ENCODE measurements around the gene CHIT1. TPM values are rescaled to one million over a fixed set of nuclear protein-coding genes. Genes with fewer than 3 reads are reported as not detected.

Gene CHIT1
- total RNA-seq, 1 donor from 2014 or later, result 225 TPM

DNA sequence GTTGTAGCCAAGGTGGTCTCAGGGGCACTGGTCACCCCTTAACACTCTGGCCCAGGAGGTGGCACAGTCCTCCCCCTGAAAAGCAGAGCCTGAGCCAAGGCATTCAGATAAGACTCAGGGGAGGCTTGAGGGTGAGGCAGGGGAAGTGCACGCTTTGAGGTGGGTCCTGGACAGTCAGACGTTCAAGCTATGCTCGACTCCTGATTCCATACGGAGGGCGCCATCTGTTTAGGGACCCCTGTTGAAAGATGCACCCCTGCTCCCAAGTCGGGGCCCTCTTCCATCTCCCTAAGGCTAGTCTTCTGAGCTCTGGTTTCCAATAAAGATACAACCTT, 30.0 kb downstream of the CHIT1 start:
- Histone ChIP-seq H3K36me3 (no peaks in the 10 kb centered on the region), H3K4me1 (peaks cover 39% of the 10 kb centered on the region), H3K27ac (peak overlapping the region; percentile 55), H3K9me3 (no peaks in the 10 kb centered on the region), H3K4me3 (no peak overlapping the region), H3K27me3 (ENCODE audit: low read depth) (no peaks in the 10 kb centered on the region)
- ATAC-seq (no peak), DNase-seq (no peak)
- intact Hi-C loops (cut with DNase I), result no loop called here
- TF ChIP-seq, protein P1, sequence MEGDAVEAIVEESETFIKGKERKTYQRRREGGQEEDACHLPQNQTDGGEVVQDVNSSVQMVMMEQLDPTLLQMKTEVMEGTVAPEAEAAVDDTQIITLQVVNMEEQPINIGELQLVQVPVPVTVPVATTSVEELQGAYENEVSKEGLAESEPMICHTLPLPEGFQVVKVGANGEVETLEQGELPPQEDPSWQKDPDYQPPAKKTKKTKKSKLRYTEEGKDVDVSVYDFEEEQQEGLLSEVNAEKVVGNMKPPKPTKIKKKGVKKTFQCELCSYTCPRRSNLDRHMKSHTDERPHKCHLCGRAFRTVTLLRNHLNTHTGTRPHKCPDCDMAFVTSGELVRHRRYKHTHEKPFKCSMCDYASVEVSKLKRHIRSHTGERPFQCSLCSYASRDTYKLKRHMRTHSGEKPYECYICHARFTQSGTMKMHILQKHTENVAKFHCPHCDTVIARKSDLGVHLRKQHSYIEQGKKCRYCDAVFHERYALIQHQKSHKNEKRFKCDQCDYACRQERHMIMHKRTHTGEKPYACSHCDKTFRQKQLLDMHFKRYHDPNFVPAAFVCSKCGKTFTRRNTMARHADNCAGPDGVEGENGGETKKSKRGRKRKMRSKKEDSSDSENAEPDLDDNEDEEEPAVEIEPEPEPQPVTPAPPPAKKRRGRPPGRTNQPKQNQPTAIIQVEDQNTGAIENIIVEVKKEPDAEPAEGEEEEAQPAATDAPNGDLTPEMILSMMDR (IDR thresholded peaks at IDR 0.05), result no peak

DNA sequence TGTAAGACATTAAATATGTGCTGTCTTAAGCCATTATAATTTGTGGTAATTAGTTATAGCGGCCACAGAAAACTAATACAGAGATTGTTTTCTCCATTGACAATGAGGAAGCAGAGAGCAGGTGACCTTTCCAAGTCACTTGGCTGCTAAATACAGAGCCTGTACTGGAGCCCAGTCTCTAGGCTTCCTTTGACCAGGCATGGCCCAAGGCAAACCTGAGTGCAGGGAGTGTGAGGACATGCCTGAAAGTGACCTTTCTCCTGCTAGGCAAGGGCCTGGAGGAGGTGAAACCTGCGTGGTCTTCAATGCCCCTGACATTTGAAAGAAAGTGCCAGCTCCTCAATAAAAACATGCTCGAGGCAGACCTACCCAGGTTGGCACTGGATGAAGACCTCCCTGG, 30.5 kb downstream of the CHIT1 start:
- Histone ChIP-seq H3K27ac (no peak overlapping the region), H3K27me3 (ENCODE audit: low read depth) (no peaks in the 10 kb centered on the region), H3K9me3 (no peaks in the 10 kb centered on the region), H3K36me3 (no peaks in the 10 kb centered on the region), H3K4me3 (no peak overlapping the region), H3K4me1 (peaks cover 39% of the 10 kb centered on the region)
- ATAC-seq, result no peak
- TF ChIP-seq, protein P1 (IDR thresholded peaks at IDR 0.05), result no peak
- DNase-seq, result no peak
- intact Hi-C loops (cut with DNase I), result no loop called here

DNA sequence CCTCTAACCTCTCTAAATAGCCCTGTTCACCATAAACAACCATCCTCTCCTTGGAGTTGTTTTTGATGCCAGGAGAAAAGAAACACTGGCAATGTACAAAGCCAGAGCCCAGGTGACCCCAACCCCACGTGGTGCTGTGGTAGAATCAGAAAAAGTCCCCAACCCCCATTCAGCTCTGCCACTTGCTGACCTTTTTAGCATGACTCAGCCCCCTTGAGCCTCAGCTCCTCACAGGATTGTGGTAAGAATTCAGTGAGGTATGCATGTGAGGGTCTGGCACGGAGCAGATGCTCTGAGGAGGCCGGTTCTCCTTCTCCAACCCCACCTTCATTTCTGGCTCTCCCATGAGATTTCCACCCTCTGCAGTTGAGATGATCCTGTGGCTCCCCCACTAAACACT, 31.8 kb downstream of the CHIT1 start:
- ATAC-seq, result no peak
- no peak overlapping the region for H3K4me3 ChIP-seq
- H3K9me3 ChIP-seq, result no peaks in the 10 kb centered on the region
- no peaks in the 10 kb centered on the region for H3K36me3 ChIP-seq
- H3K4me1 ChIP-seq, result peaks cover 30% of the 10 kb centered on the region
- no peak overlapping the region for H3K27ac ChIP-seq
- intact Hi-C loops (cut with DNase I), result no loop called here
- no peaks in the 10 kb centered on the region for H3K27me3 ChIP-seq (ENCODE audit: low read depth)
- TF ChIP-seq, protein P1 (IDR thresholded peaks at IDR 0.05), result no peak
- no peak for DNase-seq

DNA sequence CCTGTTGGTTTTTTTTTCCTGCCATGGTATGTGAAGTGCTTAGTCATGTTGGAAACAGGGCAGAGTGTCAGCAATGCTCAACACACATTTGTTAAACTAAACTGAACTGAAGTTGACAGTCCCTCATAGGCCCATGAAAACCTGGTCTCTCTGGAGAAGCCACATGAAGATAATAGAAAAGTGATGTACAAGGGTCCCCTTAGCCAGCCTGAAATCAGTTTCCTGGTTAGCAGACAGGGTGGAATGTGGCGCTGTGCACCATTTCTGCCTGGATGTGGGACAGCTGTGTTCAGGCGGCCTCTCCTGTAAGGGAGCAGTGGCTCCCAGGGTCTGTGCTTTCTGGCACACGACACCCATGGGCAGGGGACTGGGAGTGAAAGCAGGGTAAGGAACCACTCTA, 33.1 kb downstream of the CHIT1 start:
- Histone ChIP-seq H3K27me3 (ENCODE audit: low read depth) (no peaks in the 10 kb centered on the region), H3K4me1 (peaks cover 23% of the 10 kb centered on the region), H3K4me3 (no peak overlapping the region), H3K36me3 (no peaks in the 10 kb centered on the region), H3K27ac (no peak overlapping the region), H3K9me3 (no peaks in the 10 kb centered on the region)
- no peak for DNase-seq
- TF ChIP-seq, protein P1 (IDR thresholded peaks at IDR 0.05), result no peak
- intact Hi-C loops (cut with DNase I), result no loop called here
- no peak for ATAC-seq

DNA sequence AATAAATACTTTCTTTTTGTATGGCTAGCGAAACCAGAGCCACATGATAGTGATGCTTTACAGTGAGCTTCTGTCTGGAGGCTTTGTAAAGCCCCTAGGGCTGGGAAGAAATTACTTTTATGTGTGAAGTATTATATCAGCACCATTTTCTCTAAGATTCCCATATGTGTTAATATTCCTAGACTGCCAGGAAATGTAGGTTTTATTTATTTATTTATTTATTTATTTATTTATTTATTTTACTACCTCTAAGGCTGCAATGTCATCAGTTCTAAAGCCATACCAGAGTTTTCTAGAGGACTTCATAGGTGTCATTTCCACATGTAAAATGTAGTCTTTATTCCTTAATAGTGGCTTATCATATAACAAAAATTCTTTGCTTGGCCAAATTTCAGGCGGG, 38.5 kb downstream of the CHIT1 start:
- H3K4me1 ChIP-seq, result peaks cover 14% of the 10 kb centered on the region
- H3K4me3 ChIP-seq, result no peak overlapping the region
- H3K36me3 ChIP-seq, result no peaks in the 10 kb centered on the region
- DNase-seq (no peak), ATAC-seq (no peak)
- intact Hi-C loops (cut with DNase I), result no loop called here
- no peak overlapping the region for H3K27ac ChIP-seq
- no peaks in the 10 kb centered on the region for H3K9me3 ChIP-seq
- TF ChIP-seq, protein P1 (IDR thresholded peaks at IDR 0.05), result no peak
- H3K27me3 ChIP-seq (ENCODE audit: low read depth), result no peaks in the 10 kb centered on the region

DNA sequence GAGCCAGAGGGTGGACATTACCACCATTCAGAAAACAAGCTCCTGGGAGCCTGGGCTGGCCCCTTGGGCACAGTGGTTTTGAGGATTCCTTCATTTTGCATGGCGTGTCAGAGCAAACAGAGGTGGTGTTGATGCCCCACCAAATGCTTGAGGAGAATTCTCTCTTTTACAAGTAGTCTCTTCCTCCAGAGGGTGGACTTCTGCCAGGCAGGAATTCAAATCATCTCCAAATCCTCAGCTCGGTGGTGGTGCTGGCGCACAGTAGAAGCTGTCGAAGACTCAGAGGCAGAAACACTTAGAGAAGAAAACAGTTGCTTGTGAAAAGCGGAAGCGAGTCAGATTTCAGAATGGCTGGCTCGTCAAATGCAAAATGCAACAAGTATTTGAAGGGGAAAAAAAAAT, 39.5 kb downstream of the CHIT1 start:
- intact Hi-C loops (cut with DNase I), result no loop called here
- TF ChIP-seq, protein P1 (IDR thresholded peaks at IDR 0.05), result no peak
- H3K27ac ChIP-seq, result no peak overlapping the region

More for the DNA sequence above, 39.5 kb downstream of the CHIT1 start:
- H3K4me3 ChIP-seq, result no peak overlapping the region
- no peak for ATAC-seq
- H3K36me3 ChIP-seq, result no peaks in the 10 kb centered on the region
- DNase-seq, result no peak
- no peaks in the 10 kb centered on the region for H3K27me3 ChIP-seq (ENCODE audit: low read depth)
- no peaks in the 10 kb centered on the region for H3K9me3 ChIP-seq
- peaks cover 14% of the 10 kb centered on the region for H3K4me1 ChIP-seq
